Endothelial cell of umbilical vein (primary cell): Measurements from ENCODE around the gene KBTBD8. TPM values are rescaled to one million over a fixed set of nuclear protein-coding genes. Genes with fewer than 3 reads are reported as not detected.

ENCODE experiments used
- BruUV-seq: library from RNA; stranded (reverse); fragments of 400-500 nt; replicated peaks from 2 replicates; lab custom pipeline; 2021; lab: Mats Ljungman, UMichigan
- CTCF ChIA-PET: fragments of 300-600, 350-600 bp; sonication (Branson Sonifier 250); formaldehyde crosslinking; loops from one replicate; lab custom pipeline; 2021; ENCODE audit warnings: antibody characterized with exemption, inconsistent platforms; lab: Charles Lee
- POLR2A ChIA-PET: fragments of 300-600, 350-600 bp; sonication (Branson Sonifier 250); formaldehyde crosslinking; loops from one replicate; lab custom pipeline; 2021; ENCODE audit warnings: antibody characterized with exemption, inconsistent platforms; lab: Charles Lee
- DNase-seq: peaks from one replicate; pipeline ENCODE4 v3.0.0-alpha.2; 2011; ENCODE audit warnings: low read depth, low spot score
- FAIRE-seq: peaks from 2 replicates; lab custom pipeline; 2011; peaks lifted over from hg19 to GRCh38; lab: Jason Lieb, UNC
- H2AFZ ChIP-seq: 2 replicates; pipeline ENCODE4 v1.6.0; 2012; ENCODE audit warnings: low read depth, low read length, control low read depth, inconsistent platforms
- H3K27ac ChIP-seq: 2 replicates; pipeline ENCODE4 v1.5.1; 2011; ENCODE audit warnings: low read depth, mild to moderate bottlenecking, control low read depth, low read length, moderate library complexity; ENCODE audit not compliant: insufficient read depth
- H3K27me3 ChIP-seq, 2 experiments: 2 replicates each; pipeline versions ENCODE4 v1.6.0 to v1.6.1; 2011; ENCODE audit warnings: low read length in 2 of 2, mixed read lengths in 1 of 2; ENCODE audit not compliant: control insufficient read depth in 2 of 2, insufficient read depth in 2 of 2
- H3K36me3 ChIP-seq, 2 experiments: 2 replicates in 1 of 2; 3 replicates in 1 of 2; pipeline ENCODE4 v1.5.1; 2011; ENCODE audit warnings: low read length in 2 of 2, mild to moderate bottlenecking in 1 of 2, moderate library complexity in 1 of 2; ENCODE audit not compliant: control insufficient read depth in 2 of 2, insufficient read depth in 2 of 2; ENCODE audit errors: extremely low read depth in 1 of 2
- H3K4me1 ChIP-seq: 3 replicates; pipeline ENCODE4 v1.5.1; 2011; ENCODE audit warnings: mild to moderate bottlenecking, low read length; ENCODE audit not compliant: control insufficient read depth, insufficient read depth; ENCODE audit errors: extremely low read depth
- H3K4me2 ChIP-seq: 2 replicates; pipeline ENCODE4 v1.6.1; 2011; ENCODE audit warnings: low read length, control low read depth, mixed read lengths; ENCODE audit not compliant: insufficient read depth
- H3K4me3 ChIP-seq, 3 experiments: fragments of 200-600 bp in 1 of 3; sonication (generic), shearing (Covaris generic) in 1 of 3; replicated peaks in 1 of 3; 2 replicates each; pipeline ENCODE4 v1.5.1; 2011 to 2016; ENCODE audit warnings: control low read depth in 3 of 3, low read length in 3 of 3, mild to moderate bottlenecking in 2 of 3, inconsistent platforms in 1 of 3, low read depth in 1 of 3, moderate library complexity in 1 of 3; ENCODE audit not compliant: insufficient read depth in 1 of 3
- H3K79me2 ChIP-seq: 2 replicates; pipeline ENCODE4 v1.6.0; 2012; ENCODE audit warnings: low read length, inconsistent platforms; ENCODE audit not compliant: control insufficient read depth, insufficient read depth
- H3K9ac ChIP-seq: replicated peaks from 2 replicates; pipeline ENCODE3; 2011; ENCODE audit warnings: low read length, control low read depth; ENCODE audit not compliant: insufficient read depth; ENCODE audit errors: extremely low read depth
- H3K9me1 ChIP-seq: replicated peaks from 3 replicates; pipeline ENCODE4 v1.6.0; 2011; ENCODE audit warnings: mild to moderate bottlenecking, low read length; ENCODE audit not compliant: control insufficient read depth, insufficient read depth; ENCODE audit errors: extremely low read depth
- H3K9me3 ChIP-seq: replicated peaks from 2 replicates; pipeline ENCODE4 v1.5.1; 2012; ENCODE audit warnings: low read length, inconsistent platforms; ENCODE audit not compliant: control insufficient read depth, insufficient read depth
- H4K20me1 ChIP-seq: replicated peaks from 2 replicates; pipeline ENCODE3; 2011; ENCODE audit warnings: mild to moderate bottlenecking, low read length; ENCODE audit not compliant: control insufficient read depth, insufficient read depth; ENCODE audit errors: extremely low read depth
- EZH2 ChIP-seq: IDR thresholded peaks from 2 replicates; pipeline ENCODE4 v1.6.1; 2012; ENCODE audit warnings: borderline replicate concordance, low read depth, mild to moderate bottlenecking, moderate library complexity, low read length, inconsistent platforms; ENCODE audit not compliant: severe bottlenecking
- FOS ChIP-seq: IDR thresholded peaks from 2 replicates; pipeline ENCODE4 v1.6.1; 2011; ENCODE audit warnings: mild to moderate bottlenecking, low read length, moderate library complexity, borderline replicate concordance; ENCODE audit not compliant: insufficient read depth
- GATA2 ChIP-seq: IDR thresholded peaks from 2 replicates; pipeline ENCODE4 v1.7.0; 2011; ENCODE audit warnings: low read depth, mild to moderate bottlenecking, moderate library complexity, mixed read lengths, low read length; ENCODE audit not compliant: insufficient read length, insufficient read depth
- JUN ChIP-seq: IDR thresholded peaks from 2 replicates; pipeline ENCODE4 v1.6.1; 2011; ENCODE audit warnings: borderline replicate concordance, low read depth; ENCODE audit not compliant: insufficient read length, insufficient read depth
- MYC ChIP-seq: IDR thresholded peaks from one replicate; pipeline ENCODE4 v1.6.1; 2011; ENCODE audit warnings: mild to moderate bottlenecking, low read depth, low read length
- POLR2A ChIP-seq: IDR thresholded peaks from 2 replicates; pipeline ENCODE4 v1.6.1; 2012; ENCODE audit warnings: low read depth, mild to moderate bottlenecking, control low read depth, low read length
- POLR2AphosphoS5 ChIP-seq: IDR thresholded peaks from 2 replicates; pipeline ENCODE4 v1.6.1; 2012; ENCODE audit warnings: low read depth, mild to moderate bottlenecking, control low read depth, low read length, moderate library complexity; ENCODE audit not compliant: insufficient read depth
- dilution Hi-C: fragments of 300-500 bp; cut with MboI; formaldehyde crosslinking; loops from one replicate; pipeline ENCODE4 v1.15.0; 2019; ENCODE audit warnings: low sequenced_read_pairs; ENCODE audit not compliant: extremely low pct_ligation_motif_present
- intact Hi-C: fragments of 100-400 bp; cut with micrococcal nuclease; formaldehyde crosslinking; loops from one replicate; pipeline ENCODE4 v1.10.0; 2022
- polyA plus RNA-seq, 4 experiments: library from polyadenylated mRNA; depleted of rRNA in 3 of 4; stranded (reverse) in 3 of 4; unstranded in 1 of 4; fragments of >200 nt; gene quantifications; 2 replicates each; pipeline versions ENCODE4 v1.2.1 to v1.2.3, GENCODE V29; 2011 to 2012; ENCODE audit warnings: missing spikeins in 1 of 4
- total RNA-seq: library from RNA; stranded (reverse); gene quantifications from 2 replicates; pipeline ENCODE4 v1.2.3, GENCODE V29; 2021
- TF ChIP-seq, protein P1 (sequence below), 2 donors: IDR thresholded peaks; 1 replicate in 1 of 2; 2 replicates in 1 of 2; pipeline ENCODE4 v1.5.1; 2011; ENCODE audit warnings: low read length in 2 of 2, mild to moderate bottlenecking in 2 of 2, moderate library complexity in 2 of 2, control low read depth in 1 of 2, inconsistent platforms in 1 of 2, low read depth in 1 of 2; ENCODE audit not compliant: insufficient read depth in 1 of 2; ENCODE audit errors: extremely low read depth in 1 of 2
- TF ChIP-seq, protein P2 (sequence below): IDR thresholded peaks from 2 replicates; pipeline ENCODE4 v1.6.1; 2011; ENCODE audit not compliant: insufficient read depth, insufficient read length

The KBTBD8 gene
- total and polyA plus RNA-seq, 2 donors (not counting 3 experiments of a cell fraction or from before 2014, with no cell fraction given) = 0.26 to 1.1 TPM

DNA sequence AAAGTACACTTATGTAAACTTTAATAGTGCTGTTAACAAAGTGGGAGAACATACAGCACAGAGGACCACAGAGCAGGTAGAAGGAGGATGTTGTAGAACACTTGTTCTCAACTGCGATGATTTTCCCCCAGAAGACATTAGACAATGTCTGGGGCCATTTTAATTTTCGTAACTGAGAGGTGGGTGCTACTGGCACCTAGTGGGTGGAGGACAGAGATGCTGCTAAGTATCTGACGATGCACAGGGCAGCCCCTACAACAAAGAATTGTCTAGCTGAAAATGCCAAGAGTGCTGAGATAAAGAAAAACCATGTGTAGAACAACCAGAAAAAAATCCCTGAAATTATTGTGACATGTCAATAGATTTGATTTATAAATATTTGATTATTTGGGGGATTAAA lies 5.0 kb upstream of the KBTBD8 start:
- no peak for FAIRE-seq

More for the DNA sequence above, 5.0 kb upstream of the KBTBD8 start:
- Histone ChIP-seq H3K4me3 (no peak overlapping the region), H3K36me3 (no peaks in the 10 kb centered on the region), H3K9me3 (no peaks in the 10 kb centered on the region), H3K27ac (no peak overlapping the region), H3K4me2 (no peak overlapping the region), H3K27me3 (peaks cover 0 to 15% of the 10 kb centered on the region in 2 experiments), H3K79me2 (no peaks in the 10 kb centered on the region), H3K9me1 (no peaks in the 10 kb centered on the region), H4K20me1 (no peaks in the 10 kb centered on the region), H3K4me1 (peaks cover 7% of the 10 kb centered on the region), H3K9ac (no peak overlapping the region), H2AFZ (no peak overlapping the region)
- no peak for TF ChIP-seq FOS
- no peak for TF ChIP-seq POLR2AphosphoS5
- no peak for TF ChIP-seq MYC
- TF ChIP-seq, protein P1, sequence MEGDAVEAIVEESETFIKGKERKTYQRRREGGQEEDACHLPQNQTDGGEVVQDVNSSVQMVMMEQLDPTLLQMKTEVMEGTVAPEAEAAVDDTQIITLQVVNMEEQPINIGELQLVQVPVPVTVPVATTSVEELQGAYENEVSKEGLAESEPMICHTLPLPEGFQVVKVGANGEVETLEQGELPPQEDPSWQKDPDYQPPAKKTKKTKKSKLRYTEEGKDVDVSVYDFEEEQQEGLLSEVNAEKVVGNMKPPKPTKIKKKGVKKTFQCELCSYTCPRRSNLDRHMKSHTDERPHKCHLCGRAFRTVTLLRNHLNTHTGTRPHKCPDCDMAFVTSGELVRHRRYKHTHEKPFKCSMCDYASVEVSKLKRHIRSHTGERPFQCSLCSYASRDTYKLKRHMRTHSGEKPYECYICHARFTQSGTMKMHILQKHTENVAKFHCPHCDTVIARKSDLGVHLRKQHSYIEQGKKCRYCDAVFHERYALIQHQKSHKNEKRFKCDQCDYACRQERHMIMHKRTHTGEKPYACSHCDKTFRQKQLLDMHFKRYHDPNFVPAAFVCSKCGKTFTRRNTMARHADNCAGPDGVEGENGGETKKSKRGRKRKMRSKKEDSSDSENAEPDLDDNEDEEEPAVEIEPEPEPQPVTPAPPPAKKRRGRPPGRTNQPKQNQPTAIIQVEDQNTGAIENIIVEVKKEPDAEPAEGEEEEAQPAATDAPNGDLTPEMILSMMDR (IDR thresholded peaks at IDR 0.05; ENCODE audit: extremely low read depth in 1 of 2, insufficient read depth in 1 of 2, low read depth in 1 of 2, low read length in 2 of 2) = no peak
- no peak for TF ChIP-seq JUN
- TF ChIP-seq EZH2 = no peak
- no peak for TF ChIP-seq POLR2A
- TF ChIP-seq, protein P2, sequence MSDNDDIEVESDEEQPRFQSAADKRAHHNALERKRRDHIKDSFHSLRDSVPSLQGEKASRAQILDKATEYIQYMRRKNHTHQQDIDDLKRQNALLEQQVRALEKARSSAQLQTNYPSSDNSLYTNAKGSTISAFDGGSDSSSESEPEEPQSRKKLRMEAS = no peak
- TF ChIP-seq GATA2 = no peak
- CTCF ChIA-PET = no interaction called here
- dilution Hi-C loops = no loop called here
- no peak for DNase-seq
- BruUV-seq = no TSS peak
- intact Hi-C loops = no loop called here
- POLR2A ChIA-PET = no interaction called here
